ENCODE results near the gene PTF1A.

DNA sequence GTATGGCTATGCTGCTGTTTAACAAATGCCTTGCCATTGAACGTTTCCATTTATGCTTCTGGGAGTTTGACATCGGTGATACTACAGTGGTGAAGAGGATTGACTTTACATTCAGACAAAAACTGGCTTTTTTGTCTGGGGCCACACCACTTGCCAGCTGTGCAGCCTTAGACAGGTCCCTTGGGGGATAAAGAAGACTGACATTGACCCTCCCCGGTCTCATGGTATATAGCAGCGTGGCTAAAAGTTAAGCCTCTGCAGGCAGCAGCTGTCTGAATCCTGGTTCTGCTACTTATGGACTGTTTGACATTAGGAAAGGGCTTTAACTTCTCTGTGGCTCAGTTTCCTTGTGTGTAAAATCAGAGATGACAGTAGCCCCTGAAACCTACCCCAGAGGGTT is 42.0 kb upstream of the PTF1A start:
- TF ChIP-seq YY1 (IDR thresholded peaks at IDR 0.05; ENCODE audit: insufficient read depth, insufficient read length) (no peak), ZNF274 (IDR thresholded peaks at IDR 0.05; ENCODE audit: low read depth, low read length) (no peak)
